ENCODE measurements around the gene IL2RG.

The IL2RG gene

GRCh38 chrX:71111141-71111843 lies at the start of gene IL2RG:
TSS of gene IL2RG (minus strand) at chrX:71111577. CDS start at chrX:71111539, 38 bp downstream.
- TF ChIP-seq CTCF (IDR thresholded peaks at IDR 0.05; ENCODE audit: low read depth, low read length, missing control alignments): no peak
- peak within 1 kb of the TSS; percentile 71 for H3K4me3 ChIP-seq (ENCODE audit: low read depth, low read length)
- peak; percentile 77 for DNase-seq (ENCODE audit: low read depth)

- TF ChIP-seq CTCF (IDR thresholded peaks at IDR 0.05; ENCODE audit: low read depth, low read length, missing control alignments): no peak
- no peak for DNase-seq (ENCODE audit: low read depth)
- no peak overlapping the region for H3K4me3 ChIP-seq (ENCODE audit: low read depth, low read length)
These were observed 49.1 kb upstream of the IL2RG start for GRCh38 chrX:71160475-71160874.

- H3K4me3 ChIP-seq (ENCODE audit: low read depth, low read length): no peak overlapping the region
- no peak for TF ChIP-seq CTCF (IDR thresholded peaks at IDR 0.05; ENCODE audit: low read depth, low read length, missing control alignments)
- DNase-seq (ENCODE audit: low read depth): no peak
These were observed 48.0 kb upstream of the IL2RG start for GRCh38 chrX:71159335-71159734.

GRCh38 chrX:71158603-71159002 lies 47.2 kb upstream of the IL2RG start:
- no peak for TF ChIP-seq CTCF (IDR thresholded peaks at IDR 0.05; ENCODE audit: low read depth, low read length, missing control alignments)
- DNase-seq (ENCODE audit: low read depth): no peak
- no peak overlapping the region for H3K4me3 ChIP-seq (ENCODE audit: low read depth, low read length)

- no peak overlapping the region for H3K4me3 ChIP-seq (ENCODE audit: low read depth, low read length)
- no peak for TF ChIP-seq CTCF (IDR thresholded peaks at IDR 0.05; ENCODE audit: low read depth, low read length, missing control alignments)
- DNase-seq (ENCODE audit: low read depth): no peak
These were observed 43.3 kb upstream of the IL2RG start for GRCh38 chrX:71154641-71155040.

GRCh38 chrX:71154196-71154595 lies 42.8 kb upstream of the IL2RG start:
- no peak overlapping the region for H3K4me3 ChIP-seq (ENCODE audit: low read depth, low read length)
- no peak for DNase-seq (ENCODE audit: low read depth)
- no peak for TF ChIP-seq CTCF (IDR thresholded peaks at IDR 0.05; ENCODE audit: low read depth, low read length, missing control alignments)

- no peak for TF ChIP-seq CTCF (IDR thresholded peaks at IDR 0.05; ENCODE audit: low read depth, low read length, missing control alignments)
- no peak overlapping the region for H3K4me3 ChIP-seq (ENCODE audit: low read depth, low read length)
- DNase-seq (ENCODE audit: low read depth): no peak
These were observed 40.0 kb upstream of the IL2RG start for GRCh38 chrX:71151366-71151765.
